SK-N-SH treated with all-trans-retinoic acid at 6 μM for 48 hours (cell line): ENCODE results near the gene SLC30A4.

Source experiments
- BACH2 ChIP-seq: fragments of 250-450 bp; sonication (Bioruptor Pico); IDR thresholded peaks from 2 replicates; pipeline ENCODE4 v1.9.0; 2021; ENCODE audit warnings: mild to moderate bottlenecking, borderline replicate concordance
- CREB5 ChIP-seq: fragments of 250-450 bp; sonication (Bioruptor Pico); IDR thresholded peaks from 2 replicates; pipeline ENCODE4 v1.5.1; 2020; ENCODE audit warnings: low read depth, mild to moderate bottlenecking, moderate library complexity
- GLIS3 ChIP-seq: fragments of 250-450 bp; sonication (Bioruptor Pico); IDR thresholded peaks from 2 replicates; pipeline ENCODE4 v1.5.0; 2020; ENCODE audit warnings: mild to moderate bottlenecking, moderate library complexity
- ISL1 ChIP-seq: fragments of 250-450 bp; sonication (Bioruptor Pico); IDR thresholded peaks from 2 replicates; pipeline ENCODE4 v2.1.2; 2022; ENCODE audit warnings: mild to moderate bottlenecking, moderate library complexity
- RARB ChIP-seq: fragments of 250-450 bp; sonication (Bioruptor Pico); IDR thresholded peaks from 2 replicates; pipeline ENCODE4 v1.8.0; 2021; ENCODE audit warnings: mild to moderate bottlenecking, moderate library complexity
- ZNF565 ChIP-seq: fragments of 450-650 bp; formaldehyde crosslinking; conservative IDR thresholded peaks from 2 replicates; pipeline ENCODE4 v1.5.0; 2020; ENCODE audit warnings: low read depth, mild to moderate bottlenecking, moderate library complexity
- ZNF8 ChIP-seq: fragments of 450-650 bp; formaldehyde crosslinking; IDR thresholded peaks from 2 replicates; pipeline ENCODE4 v1.5.0; 2020; ENCODE audit warnings: mild to moderate bottlenecking, moderate library complexity

- TF ChIP-seq GLIS3 (CRISPR knock-in tag) (no peak), CREB5 (CRISPR knock-in tag) (no peak), ZNF565 (CRISPR knock-in tag) (no peak), BACH2 (CRISPR knock-in tag) (no peak), RARB (CRISPR knock-in tag) (no peak), ISL1 (CRISPR knock-in tag) (no peak), ZNF8 (CRISPR knock-in tag) (no peak)
Observed at GRCh38 chr15:45529613-45530012, 7.1 kb upstream of the SLC30A4 start.
